HG02763 (cell line): ENCODE data around the gene CCNB1IP1.
"Not testable (repeated sequence)": the region's sequence is repeated elsewhere in the genome, so short reads cannot be mapped to it uniquely, and the experiment has no call there.

Source experiments
- ATAC-seq: cut with Tn5 transposase; IDR thresholded peaks from one replicate; pipeline ENCODE4 v1.9.1; 2021; ENCODE audit warnings: mild to moderate bottlenecking, moderate library complexity; ENCODE audit not compliant: unreplicated experiment

CCNB1IP1 gene, protein sequence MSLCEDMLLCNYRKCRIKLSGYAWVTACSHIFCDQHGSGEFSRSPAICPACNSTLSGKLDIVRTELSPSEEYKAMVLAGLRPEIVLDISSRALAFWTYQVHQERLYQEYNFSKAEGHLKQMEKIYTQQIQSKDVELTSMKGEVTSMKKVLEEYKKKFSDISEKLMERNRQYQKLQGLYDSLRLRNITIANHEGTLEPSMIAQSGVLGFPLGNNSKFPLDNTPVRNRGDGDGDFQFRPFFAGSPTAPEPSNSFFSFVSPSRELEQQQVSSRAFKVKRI

GRCh38 chr14:20332788-20333493, at the start of gene CCNB1IP1:
TSS of gene CCNB1IP1 (minus strand) at chr14:20333279. CDS start at chr14:20316523, 16,756 bp downstream.
- ATAC-seq = peak; percentile 98

GRCh38 chr14:20382526-20382925, 49.4 kb upstream of the CCNB1IP1 start:
- ATAC-seq = no peak

- no peak for ATAC-seq
Measured at GRCh38 chr14:20381341-20381740, 48.3 kb upstream of the CCNB1IP1 start.

DNA sequence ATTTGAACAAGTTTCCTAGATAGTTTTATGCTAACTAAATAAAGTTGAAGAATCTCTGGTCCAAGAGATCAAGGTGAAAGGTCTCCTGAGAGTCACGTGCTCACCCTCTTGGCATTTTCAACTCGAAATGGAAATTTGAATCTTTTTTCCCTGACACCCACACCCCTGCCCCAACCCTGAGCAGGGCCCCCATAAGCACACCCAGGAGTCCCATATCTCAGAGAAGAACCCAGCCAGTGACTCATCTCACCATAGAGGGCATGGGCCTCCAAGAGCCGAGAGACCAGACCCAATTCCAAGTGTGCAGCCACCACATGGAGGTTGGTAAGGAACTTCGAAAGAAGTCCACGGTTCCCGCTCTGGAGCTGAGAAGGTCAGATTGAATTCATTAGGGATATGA, 47.6 kb upstream of the CCNB1IP1 start:
- no peak for ATAC-seq

DNA sequence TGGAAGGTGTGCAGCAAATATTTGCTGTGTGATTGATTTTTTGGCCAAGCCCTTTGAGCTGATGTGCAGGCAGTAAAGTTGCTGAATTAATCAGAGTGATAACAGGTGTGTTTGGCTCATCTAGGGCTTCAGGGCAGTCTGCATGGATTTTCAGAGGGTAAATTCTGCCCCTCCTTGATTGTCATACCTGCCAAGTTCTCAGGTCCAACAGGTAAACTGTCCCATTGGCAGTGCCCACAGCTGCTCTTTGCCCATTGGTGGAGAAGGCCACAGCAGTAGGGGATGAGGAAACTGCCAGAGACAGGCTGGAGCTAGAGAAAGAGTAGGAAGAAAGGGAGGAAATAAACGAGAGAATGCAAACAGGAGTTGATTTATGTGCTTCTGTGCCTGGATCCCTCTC, 46.7 kb upstream of the CCNB1IP1 start:
- ATAC-seq = no peak

DNA sequence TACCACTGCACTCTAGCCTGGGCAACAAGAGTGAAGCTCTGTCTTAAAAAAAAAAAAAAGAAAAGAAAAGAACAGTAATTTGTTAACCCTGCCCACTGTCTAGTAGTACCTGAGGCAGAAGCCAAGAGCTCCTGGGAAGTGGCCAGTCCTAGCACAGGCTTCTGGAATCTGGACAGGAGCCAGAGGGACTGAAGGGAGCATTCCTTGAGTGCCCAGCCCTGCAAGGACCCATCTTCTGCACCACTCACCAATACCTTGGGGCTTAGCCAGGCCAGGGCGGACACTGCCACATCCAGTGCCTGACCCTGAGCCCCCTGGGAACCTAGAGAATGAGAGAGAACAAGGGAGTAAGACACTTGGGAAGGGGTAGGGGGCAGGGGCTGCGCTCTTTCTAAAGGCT, 44.1 kb upstream of the CCNB1IP1 start:
- no peak for ATAC-seq

DNA sequence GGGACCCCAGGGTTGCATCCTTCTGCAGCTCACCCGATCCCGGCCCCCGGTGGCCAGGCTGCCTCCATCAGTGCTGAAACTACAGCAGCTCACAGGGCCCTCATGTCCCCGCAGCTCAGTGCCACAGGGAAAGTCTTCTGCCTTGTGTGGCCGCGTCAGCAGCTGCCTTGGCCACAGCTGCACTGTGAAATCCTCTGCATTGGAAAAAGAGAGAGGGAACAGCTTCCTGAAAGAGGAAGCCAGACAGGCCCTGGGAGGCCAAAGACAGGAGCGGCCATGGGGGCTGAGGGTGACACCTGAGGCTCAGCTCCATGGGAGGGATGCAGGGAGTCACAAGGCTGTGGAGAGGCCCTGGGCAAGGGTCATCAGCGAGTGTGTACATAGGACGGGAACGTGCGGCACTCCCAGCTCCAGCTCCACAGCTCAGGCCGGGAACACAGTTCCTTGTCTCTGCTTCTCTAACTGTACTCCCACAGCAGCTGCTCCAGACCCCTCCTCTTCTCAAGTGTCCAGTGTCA, 43.1 kb upstream of the CCNB1IP1 start:
- ATAC-seq = no peak

DNA sequence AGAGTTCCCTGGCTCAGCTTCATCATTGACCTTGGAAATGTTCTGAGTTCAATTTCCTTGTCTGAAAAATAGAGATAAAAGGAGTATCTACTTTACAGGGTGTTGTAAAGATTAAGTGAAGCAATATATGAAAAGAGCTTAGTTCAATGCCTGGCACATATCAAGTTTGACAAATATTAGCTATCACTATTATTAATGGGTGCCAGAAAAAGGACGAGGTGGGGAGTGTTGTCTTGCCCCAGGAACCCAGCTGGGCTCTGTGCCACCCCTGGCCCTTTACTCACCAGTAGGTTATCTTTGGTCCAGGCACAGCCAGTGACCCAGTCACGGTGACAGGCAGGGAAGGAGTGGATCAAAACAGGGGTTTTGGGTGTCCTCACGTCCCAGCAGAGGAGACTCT, 42.4 kb upstream of the CCNB1IP1 start:
- ATAC-seq = no peak

- ATAC-seq = no peak
Measured at GRCh38 chr14:20372796-20373195, 39.7 kb upstream of the CCNB1IP1 start.

GRCh38 chr14:20365928-20366327, 32.8 kb upstream of the CCNB1IP1 start:
- ATAC-seq = no peak

DNA sequence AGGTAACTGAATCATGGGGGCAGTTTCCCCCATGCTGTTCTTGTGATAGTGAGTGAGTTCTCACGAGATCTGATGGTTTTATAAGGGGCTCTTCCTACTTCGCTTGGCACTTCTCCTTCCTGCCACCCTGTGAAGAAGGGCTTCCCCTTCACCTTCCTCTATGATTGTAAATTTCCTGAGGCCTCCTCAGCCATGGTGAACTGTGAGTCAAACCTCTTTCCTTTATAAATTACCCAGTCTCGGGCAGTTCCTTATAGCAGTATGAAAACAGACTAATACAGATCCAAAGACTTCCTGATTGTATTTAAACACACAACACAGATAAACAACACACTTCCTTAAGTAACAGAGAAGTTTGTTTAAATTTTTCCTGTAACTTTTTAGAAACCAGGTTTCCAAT, 25.4 kb upstream of the CCNB1IP1 start:
- ATAC-seq = not testable (repeated sequence)

DNA sequence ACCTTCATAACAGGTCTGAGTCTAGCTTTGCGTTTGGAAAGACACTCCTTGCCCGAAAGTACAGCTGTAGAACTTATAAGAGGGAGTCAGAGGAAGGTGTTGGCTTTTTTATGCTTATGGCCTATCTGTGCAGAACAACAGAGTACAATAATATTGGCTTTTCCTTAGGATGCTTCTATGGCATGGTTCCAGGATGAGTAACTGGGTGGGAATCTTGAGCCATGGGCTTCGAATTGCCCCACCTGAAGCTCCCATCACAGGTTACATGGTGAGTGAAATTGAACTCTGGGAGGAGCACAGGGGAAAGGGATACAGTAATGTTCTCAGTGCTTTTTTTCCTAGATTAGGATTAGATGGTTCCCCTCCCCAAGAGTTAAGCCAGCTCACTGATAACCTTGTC, 23.3 kb upstream of the CCNB1IP1 start:
- ATAC-seq = no peak

DNA sequence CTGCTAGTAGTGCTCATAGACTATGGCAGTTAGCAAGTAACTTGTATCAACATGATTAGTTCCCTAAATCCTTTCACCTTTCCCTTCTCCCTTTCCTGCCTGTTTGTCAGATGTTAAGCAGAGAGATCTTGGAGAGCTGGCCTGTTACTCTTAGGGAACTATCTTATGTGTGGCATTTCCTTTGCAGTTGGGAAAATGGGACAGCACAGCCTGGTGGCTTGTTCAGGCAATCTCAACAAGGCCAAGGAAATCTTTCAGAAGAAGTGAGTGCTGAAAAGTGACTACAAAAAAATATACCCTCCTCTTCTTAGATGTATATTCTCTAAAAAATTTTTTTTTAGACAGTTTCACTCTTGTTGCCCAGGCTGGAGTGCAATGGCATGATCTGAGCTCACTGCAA, 17.8 kb upstream of the CCNB1IP1 start:
- no peak for ATAC-seq

DNA sequence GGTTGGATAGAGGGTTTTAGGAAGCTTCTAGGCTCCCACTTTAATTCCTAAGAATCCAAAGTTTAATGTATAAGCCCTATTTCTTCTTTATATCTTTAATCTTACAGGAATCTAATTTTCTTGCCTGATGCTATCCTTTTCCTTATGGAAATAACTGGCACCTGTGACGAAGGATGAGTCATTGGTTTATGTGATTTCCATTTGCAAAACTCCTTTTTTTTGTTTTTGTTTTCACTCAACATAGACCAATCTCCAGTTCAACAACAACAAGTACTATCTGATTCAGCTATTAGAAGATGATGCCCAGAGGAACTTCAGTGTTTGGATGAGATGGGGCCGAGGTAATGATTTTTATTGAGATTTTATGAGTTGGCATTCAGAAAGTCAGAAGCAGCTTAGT, 17.2 kb upstream of the CCNB1IP1 start:
- ATAC-seq = no peak

DNA sequence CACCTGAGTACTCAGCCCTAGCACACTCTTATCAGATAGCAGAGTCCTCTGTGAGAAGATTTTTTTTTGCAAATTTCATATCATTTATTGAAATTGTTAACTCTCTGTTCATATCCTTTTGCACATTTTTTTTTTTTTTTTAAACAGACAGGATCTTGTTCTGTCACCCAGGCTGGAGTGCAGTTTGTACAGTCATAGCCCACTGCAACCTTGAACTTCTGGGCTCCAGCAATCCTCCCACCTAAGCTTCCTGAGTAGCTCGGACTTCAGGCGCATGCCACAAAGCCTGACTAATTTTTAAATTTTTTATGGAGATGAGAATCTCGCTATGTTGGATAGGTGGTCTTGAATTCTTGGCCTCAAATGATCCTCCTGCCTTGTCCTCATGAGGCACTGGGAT, 14.7 kb upstream of the CCNB1IP1 start:
- no peak for ATAC-seq

DNA sequence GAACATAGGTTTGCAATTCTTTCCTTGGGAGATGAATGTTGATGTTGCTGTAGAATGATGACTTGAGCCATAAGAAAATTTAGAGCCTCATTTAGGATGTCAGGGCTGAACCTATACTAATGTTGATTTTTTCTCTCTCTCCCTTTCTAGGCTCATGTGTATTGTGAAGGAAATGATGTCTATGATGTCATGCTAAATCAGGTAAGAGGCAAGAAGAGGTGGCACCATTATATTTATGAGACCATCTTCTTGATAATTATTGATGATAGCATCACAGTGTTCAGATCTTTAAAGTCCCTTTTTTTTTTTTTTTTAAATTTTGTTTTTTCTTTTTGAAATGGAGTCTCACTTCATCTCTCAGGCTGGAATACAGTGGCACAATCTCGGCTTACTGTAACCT, 13.6 kb upstream of the CCNB1IP1 start:
- no peak for ATAC-seq

DNA sequence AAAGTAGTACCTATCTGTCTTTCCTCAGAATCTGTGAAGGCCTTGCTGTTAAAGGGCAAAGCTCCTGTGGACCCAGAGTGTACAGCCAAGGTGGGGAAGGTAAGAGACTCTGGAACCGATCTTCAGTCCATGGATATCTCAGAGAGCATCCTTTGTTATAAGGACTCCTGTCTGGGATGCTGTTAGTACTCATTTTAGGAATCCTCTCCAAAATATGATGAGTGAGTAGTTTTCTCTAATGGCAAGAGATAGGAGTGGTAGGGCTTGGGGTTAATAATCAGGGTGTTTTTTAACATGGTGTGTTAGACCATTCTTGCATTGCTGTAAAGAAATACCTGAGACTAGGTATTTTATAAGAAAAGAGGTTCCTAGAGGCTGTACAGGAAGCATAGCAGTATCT, 12.3 kb upstream of the CCNB1IP1 start:
- no peak for ATAC-seq

DNA sequence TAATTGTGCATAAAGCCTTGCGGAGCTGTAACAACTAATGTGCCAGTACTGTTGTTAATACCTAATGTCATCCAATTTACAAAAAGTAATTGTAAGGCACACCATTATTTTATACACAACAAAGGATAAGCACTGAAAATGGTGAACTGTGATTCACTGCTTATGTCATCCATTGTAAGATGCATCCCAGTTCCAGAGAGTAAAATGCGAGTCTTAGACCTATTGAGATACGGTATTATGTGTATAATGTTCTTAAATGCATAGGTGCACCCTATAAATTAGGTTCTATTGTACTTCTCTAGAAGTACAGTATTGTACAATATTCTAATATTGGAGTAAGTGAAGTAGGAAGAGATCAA, 10.8 kb upstream of the CCNB1IP1 start:
- no peak for ATAC-seq

DNA sequence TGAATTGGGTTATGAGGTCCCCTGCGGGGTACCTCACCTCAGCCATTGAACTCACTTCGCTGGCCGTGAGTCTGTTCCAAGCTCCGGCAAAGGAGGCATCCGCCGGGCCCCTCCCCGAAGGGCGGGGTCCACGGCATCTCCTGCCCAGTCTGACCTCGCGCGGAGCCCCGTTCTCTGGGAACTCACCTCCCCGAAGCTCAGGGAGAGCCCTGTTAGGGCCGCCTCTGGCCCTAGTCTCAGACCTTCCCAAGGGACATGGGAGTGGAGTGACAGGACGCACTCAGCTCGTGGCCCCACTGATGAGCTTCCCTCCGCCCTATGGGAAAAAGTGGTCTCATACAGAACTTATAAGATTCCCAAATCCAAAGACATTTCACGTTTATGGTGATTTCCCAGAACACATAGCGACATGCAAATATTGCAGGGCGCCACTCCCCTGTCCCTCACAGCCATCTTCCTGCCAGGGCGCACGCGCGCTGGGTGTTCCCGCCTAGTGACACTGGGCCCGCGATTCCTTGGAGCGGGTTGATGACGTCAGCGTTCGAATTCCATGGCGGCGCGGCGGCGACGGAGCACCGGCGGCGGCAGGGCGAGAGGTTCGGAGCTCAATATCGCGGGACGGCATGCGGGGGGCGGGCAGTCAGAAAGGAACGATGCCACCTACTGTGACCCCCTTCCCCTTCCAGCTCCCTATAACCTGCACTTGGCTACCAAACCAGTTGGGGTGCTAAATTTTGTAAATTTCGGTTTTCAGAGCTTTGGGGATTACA, 10.2 kb upstream of the CCNB1IP1 start, which contains the start of gene PARP2:
Gene PARP2, plus strand, starts transcription at position 544 of the 770 bp plus-strand sequence. Its CDS starts 7 bp downstream, at position 551.
- peak; percentile 90 for ATAC-seq

GRCh38 chr14:20341646-20342045, 8.6 kb upstream of the CCNB1IP1 start:
- no peak for ATAC-seq

DNA sequence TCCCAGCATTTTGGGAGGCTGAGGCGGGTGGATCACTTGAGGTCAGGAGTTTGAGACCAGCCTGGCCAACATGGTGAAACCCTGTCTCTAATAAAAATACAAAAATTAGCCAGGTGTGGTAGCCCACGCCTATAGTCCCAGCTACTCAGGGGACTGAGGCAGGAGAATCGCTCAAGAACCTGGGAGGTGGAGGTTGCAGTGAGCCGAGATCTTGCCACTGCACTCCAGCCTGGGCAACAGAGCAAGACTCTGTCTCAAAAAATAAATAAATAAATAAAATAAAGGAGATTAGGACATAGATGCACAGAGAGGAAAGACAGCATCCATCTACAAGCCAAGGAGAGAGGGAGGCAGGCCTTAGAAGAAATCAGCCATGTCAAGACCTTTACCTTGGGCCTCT, 8.0 kb upstream of the CCNB1IP1 start:
- not testable (repeated sequence) for ATAC-seq

GRCh38 chr14:20334017-20334416, 938 bp upstream of the CCNB1IP1 start:
- ATAC-seq = no peak
